Measurements from ENCODE around the gene TUBA3E. TPM values are rescaled to one million over a fixed set of nuclear protein-coding genes. Genes with fewer than 3 reads are reported as not detected.
"Not testable (repeated sequence)": the region's sequence is repeated elsewhere in the genome, so short reads cannot be mapped to it uniquely, and the experiment has no call there.

TUBA3E gene
- total RNA-seq, result not detected

DNA sequence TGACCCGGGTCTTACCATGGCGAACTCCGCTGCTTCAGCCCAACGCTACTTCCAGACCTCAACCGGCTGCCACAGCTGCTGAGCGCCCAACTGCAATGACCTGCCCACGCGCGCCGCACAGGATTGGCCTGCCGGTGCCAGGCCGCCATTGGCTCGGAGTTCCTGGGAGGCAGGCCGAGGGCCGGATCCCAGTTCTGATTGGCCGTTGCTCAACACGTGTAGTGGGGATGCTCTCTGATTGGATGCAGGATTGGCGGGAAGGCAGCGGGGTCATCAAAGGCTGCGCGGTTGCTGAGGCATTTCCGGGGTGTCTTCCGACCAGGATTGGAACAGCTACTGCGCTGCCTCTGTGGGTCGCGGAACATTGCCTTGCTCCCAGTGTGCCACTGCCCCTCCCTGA lies at the start of gene TUBA3E:
Gene TUBA3E, minus strand, starts transcription at position 97 of the 400 bp plus-strand sequence. Its CDS starts 79 bp downstream, at position 18.
- no peak for ATAC-seq (ENCODE audit: low FRiP score)
- DNase-seq (ENCODE audit: low spot score), result no peak
- TF ChIP-seq, protein P1, sequence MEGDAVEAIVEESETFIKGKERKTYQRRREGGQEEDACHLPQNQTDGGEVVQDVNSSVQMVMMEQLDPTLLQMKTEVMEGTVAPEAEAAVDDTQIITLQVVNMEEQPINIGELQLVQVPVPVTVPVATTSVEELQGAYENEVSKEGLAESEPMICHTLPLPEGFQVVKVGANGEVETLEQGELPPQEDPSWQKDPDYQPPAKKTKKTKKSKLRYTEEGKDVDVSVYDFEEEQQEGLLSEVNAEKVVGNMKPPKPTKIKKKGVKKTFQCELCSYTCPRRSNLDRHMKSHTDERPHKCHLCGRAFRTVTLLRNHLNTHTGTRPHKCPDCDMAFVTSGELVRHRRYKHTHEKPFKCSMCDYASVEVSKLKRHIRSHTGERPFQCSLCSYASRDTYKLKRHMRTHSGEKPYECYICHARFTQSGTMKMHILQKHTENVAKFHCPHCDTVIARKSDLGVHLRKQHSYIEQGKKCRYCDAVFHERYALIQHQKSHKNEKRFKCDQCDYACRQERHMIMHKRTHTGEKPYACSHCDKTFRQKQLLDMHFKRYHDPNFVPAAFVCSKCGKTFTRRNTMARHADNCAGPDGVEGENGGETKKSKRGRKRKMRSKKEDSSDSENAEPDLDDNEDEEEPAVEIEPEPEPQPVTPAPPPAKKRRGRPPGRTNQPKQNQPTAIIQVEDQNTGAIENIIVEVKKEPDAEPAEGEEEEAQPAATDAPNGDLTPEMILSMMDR (IDR thresholded peaks at IDR 0.05), result no peak

DNA sequence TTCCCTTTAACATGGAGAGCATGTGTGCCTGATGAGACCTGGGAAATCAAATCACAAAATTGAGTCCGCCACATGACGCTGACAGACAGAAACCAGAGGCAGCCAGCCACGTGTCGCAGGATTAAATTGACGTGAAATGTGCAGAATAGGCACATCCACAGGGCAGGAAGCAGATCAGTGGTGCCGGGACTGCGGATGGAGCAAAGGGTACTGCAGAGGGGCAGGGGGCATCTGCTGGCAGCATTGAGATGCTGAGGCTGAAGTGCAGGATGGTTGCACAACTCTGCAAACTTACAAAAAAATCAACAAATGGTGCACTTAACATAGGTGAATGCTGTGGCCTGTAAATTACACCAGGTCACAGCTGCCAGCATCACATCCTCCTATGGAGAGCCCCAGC lies 48.2 kb upstream of the TUBA3E start:
- ATAC-seq (ENCODE audit: low FRiP score) (no peak), DNase-seq (ENCODE audit: low spot score) (no peak)
- TF ChIP-seq, protein P1 (IDR thresholded peaks at IDR 0.05), result no peak

DNA sequence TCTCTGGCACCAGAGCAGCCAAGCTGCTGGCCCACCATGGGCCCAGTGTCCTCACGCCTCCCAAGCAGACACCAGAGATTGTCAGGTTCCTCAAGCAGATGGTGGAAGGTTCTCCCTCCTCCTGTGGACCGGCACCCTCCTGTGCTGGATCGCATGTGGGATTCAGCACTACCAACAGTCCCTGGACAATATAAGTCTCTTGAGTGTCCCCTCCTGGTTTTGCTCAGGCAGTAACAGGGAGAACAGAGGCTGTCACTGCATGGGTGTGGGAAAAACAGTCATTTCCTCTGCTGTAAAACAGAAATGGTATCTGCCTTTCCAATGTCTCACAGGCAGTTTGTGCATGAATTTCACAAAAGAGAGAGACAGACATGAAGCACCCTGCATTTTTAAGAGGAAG lies 47.7 kb upstream of the TUBA3E start:
- ATAC-seq (ENCODE audit: low FRiP score), result no peak
- TF ChIP-seq, protein P1 (IDR thresholded peaks at IDR 0.05), result no peak

DNA sequence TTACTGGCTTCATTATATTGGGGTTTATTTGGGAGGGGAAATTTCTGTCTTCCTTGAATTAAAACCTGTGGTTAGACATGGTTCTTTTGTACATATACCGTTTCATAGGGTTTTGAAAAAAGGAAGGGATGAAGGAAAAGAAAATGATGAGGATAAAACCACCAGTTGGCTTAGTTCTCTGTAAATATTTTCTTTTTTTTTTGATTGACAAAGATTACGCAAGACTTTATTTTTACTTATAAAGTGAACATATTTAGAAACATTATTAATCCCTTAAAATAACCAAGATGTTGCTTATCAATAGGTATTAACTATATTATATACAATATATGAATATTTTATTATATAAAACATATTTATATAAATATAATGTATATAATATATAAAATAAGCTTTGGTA lies 45.1 kb upstream of the TUBA3E start:
- no peak for DNase-seq (ENCODE audit: low spot score)
- ATAC-seq (ENCODE audit: low FRiP score), result no peak
- TF ChIP-seq, protein P1 (IDR thresholded peaks at IDR 0.05), result no peak

More for the DNA sequence above, 47.7 kb upstream of the TUBA3E start:
- no peak for DNase-seq (ENCODE audit: low spot score)

DNA sequence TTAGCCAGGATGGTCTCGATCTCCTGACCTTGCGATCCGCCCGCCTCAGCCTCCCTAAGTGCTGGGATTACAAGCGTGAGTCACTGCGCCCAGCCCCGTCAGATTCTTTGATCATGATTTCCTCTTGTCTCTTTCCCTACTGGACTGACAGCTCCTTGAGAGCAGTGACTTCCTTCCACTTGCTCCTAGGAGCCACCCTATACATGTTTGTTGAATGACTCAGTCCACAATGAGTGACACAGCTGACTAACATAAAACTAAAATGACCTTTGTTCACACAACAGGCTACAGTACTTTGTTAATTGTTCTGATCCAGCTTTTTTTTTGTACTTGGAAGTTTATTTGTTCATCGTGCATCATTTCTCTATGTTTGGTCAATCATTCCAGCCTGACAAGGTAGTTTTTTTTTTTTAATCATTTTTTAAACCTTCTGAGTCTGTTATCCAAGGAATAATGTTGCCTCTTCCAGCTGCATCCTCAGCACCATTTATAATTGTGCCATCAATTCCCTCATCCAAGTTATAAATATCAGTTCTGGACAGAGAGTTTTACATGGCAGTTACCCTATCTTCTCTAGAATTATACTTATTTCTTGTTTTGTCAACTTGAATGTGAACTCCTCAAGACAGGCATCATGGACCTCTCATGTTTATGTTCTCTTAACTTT lies 42.9 kb upstream of the TUBA3E start:
- DNase-seq (ENCODE audit: low spot score), result no peak
- no peak for ATAC-seq (ENCODE audit: low FRiP score)
- TF ChIP-seq, protein P1 (IDR thresholded peaks at IDR 0.05), result no peak

DNA sequence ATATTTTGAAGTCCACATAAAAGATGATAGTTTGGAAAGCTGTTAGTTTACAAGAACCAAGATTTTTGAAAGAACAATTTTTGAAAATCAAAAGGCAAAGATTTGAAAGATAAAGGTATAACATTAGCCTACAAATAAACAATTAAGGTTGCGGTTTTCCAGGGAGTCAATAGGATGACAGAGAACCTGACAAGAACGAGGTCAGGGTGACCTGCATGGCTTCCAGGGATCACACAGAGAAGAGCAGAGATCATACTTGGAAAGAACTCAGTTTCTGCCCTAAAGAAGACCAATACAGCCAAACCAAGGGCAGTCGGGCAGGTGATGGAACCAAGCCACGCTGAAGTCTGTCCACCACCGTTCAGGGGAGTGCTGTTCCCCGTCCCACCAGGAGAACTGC lies 41.3 kb upstream of the TUBA3E start:
- not testable (repeated sequence) for DNase-seq (ENCODE audit: low spot score); ATAC-seq (ENCODE audit: low FRiP score)

DNA sequence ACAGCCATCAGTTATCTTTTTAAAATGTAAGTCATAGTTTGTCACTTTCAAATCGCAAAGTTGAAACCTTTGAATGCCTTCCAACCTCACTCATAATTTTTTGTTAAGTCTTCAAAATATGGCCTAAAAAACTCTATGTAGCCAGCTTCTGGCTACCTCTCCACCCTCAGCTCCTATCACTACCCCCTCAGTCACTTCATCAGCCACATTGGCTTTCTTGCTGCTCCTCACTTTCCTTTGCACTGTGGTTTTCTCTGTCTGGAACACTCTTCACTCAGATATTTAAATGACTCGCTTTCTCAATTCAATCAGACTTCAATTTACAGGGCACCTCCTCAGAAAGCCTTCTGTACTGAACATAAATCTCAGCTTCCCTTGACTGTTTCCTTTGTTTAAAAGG lies 34.8 kb upstream of the TUBA3E start:
- not testable (repeated sequence) for DNase-seq (ENCODE audit: low spot score); ATAC-seq (ENCODE audit: low FRiP score)

DNA sequence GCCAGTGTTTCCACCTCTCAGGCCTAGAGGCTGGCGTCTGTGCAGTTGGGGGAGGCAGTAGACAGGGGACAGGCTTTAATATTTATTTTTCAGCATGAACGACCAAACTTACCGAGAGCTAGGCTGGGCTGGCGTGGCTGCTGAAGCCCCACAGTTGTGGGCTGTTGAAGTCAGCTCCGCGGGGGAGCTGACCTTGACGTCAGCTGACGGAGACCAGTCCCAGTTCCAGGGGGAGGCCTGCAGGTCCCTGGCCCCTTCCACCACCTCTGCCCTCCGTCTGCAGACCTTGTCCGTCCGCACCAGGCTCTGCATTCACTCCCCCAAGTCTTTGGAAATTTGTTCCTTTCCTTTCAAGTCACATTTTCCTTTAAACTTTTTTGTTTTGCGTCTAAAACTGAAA lies 33.4 kb upstream of the TUBA3E start:
- DNase-seq (ENCODE audit: low spot score) (no peak), ATAC-seq (ENCODE audit: low FRiP score) (no peak)
- TF ChIP-seq, protein P1 (IDR thresholded peaks at IDR 0.05), result no peak

DNA sequence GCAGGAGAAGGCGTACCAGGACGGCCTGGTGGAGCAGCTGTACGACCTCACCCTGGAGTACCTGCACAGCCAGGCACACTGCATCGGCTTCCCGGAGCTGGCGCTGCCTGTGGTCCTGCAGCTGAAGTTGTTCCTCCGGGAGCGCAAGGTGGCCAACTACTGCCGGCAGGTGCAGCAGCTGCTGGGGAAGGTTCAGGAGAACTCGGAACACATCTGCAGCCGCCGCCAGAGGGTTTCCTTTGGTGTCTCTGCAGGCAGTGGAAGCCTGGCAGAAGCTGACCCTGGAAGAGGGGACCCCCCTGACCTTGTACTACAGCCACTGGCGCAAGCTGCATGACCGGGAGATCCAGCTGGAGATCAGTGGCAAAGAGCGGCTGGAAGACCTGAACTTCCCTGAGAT lies 32.7 kb upstream of the TUBA3E start:
- DNase-seq (ENCODE audit: low spot score); ATAC-seq (ENCODE audit: low FRiP score): not testable (repeated sequence)

DNA sequence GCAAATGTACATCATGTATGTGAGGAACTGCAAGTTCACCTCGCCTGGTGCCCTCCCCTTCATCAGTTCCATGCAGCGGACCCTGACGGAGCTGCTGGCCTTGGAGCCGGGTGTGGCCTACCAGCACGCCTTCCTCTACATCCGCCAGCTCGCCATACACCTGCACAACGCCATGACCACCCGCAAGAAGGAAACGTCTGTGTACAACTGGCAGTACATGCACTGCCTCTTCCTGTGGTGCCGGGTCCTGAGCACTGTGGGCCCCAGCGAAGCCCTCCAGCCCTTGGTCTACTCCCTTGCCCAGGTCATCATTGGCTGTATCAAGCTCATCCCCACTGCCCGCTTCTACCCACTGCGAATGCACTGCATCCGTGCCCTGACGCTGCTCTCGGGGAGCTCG lies 32.1 kb upstream of the TUBA3E start:
- not testable (repeated sequence) for DNase-seq (ENCODE audit: low spot score); ATAC-seq (ENCODE audit: low FRiP score)

DNA sequence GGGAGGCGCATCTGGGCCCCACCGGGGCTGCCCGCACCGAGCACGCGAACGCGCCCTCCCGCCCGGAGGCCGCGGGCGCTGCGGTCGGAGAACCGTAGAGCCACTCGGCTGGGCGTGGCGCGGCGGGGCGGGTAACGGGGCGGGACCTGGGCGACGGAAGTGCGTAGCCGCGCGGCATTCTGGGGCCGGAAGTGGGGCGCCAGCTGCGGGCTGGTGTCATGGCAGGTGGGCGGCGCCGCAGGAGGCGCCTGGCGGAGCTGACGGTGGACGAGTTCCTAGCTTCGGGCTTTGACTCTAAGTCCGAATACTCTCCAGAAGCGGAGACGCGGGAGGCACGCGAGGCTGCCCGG lies 30.9 kb upstream of the TUBA3E start:
- DNase-seq (ENCODE audit: low spot score); ATAC-seq (ENCODE audit: low FRiP score): not testable (repeated sequence)

DNA sequence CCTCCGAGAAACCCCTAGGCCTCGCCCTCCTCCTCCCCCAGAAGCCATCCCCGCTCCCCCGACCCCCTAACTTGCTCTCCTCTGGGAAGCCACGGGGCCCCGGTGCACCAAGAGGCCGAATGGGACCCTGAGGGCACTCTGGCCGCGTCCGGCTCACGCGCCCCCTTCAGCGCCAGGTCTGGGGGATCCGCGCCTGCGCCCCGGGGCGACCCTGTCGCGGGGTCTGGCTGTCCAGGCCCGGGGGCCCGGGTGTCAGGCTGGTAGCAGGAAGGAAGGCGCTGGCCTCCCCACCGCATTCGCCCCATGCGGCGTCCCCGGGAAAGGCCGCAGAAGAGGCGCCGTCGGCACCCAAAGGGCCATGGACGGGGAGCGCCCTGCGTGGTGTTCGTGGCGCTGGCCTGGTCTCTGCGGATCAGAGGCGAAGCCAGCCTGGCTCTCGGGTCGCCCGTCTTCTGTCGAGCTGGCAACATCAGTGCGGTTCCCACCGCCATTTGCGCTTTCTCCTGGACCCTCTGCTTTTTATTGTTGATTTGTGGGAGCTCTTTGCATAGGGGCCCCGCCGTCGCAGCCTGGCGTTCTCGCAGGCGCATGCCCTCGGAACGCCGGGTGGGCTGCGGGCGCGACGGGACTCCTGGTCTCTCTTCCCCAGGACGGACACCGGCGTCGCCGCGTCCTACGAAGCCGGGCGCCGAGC lies 30.4 kb upstream of the TUBA3E start:
- ATAC-seq (ENCODE audit: low FRiP score); DNase-seq (ENCODE audit: low spot score): not testable (repeated sequence)

All from omental fat pad (tissue), 4 donors.